CD14-positive monocyte (primary cell): ENCODE results near the gene EOGT. TPM values are rescaled to one million over a fixed set of nuclear protein-coding genes. Genes with fewer than 3 reads are reported as not detected.

Experiments
- DNase-seq, 3 donors: peaks; one replicate each; pipeline ENCODE4 v3.0.0-alpha.2; 2011 to 2022
- H2AFZ ChIP-seq: 2 replicates; pipeline ENCODE4 v1.6.0; 2012; ENCODE audit warnings: mild to moderate bottlenecking, low read depth, low read length, inconsistent platforms; ENCODE audit not compliant: insufficient read depth, poor library complexity, severe bottlenecking
- H3K27ac ChIP-seq, 2 donors: 1 replicate in 1 of 2; 2 replicates in 1 of 2; pipeline ENCODE4 v1.5.1; 2012 to 2013; ENCODE audit warnings: low read length in 2 of 2, control low read depth in 1 of 2, inconsistent platforms in 1 of 2, low read depth in 1 of 2, mild to moderate bottlenecking in 1 of 2
- H3K27me3 ChIP-seq, 2 donors: one replicate each; pipeline versions ENCODE4 v1.6.0 to v1.6.1; 2011 to 2013; ENCODE audit warnings: low read length in 2 of 2; ENCODE audit not compliant: control insufficient read depth in 2 of 2, insufficient read depth in 2 of 2
- H3K36me3 ChIP-seq, 2 donors: replicated peaks in 1 of 2; 1 replicate in 1 of 2; 2 replicates in 1 of 2; pipeline versions ENCODE4 v1.5.1 to v1.6.1; 2012 to 2013; ENCODE audit warnings: low read length in 2 of 2, control low read depth in 1 of 2, inconsistent platforms in 1 of 2, mild to moderate bottlenecking in 1 of 2; ENCODE audit not compliant: insufficient read depth in 2 of 2, control insufficient read depth in 1 of 2
- H3K4me1 ChIP-seq, 2 donors: 1 replicate in 1 of 2; 2 replicates in 1 of 2; pipeline versions ENCODE4 v1.5.1 to v1.6.1; 2012 to 2013; ENCODE audit warnings: low read length in 2 of 2, control low read depth in 1 of 2, inconsistent platforms in 1 of 2, mild to moderate bottlenecking in 1 of 2, moderate library complexity in 1 of 2; ENCODE audit not compliant: insufficient read depth in 2 of 2, control insufficient read depth in 1 of 2
- H3K4me2 ChIP-seq: replicated peaks from 2 replicates; pipeline ENCODE3; 2012; ENCODE audit warnings: low read length, moderate library complexity, mild to moderate bottlenecking; ENCODE audit not compliant: poor library complexity, severe bottlenecking; ENCODE audit errors: extremely low read depth
- H3K4me3 ChIP-seq, 3 experiments: fragments of 200-600 bp in 1 of 3; sonication (generic) in 1 of 3; replicated peaks in 1 of 3; 1 replicate in 2 of 3; 2 replicates in 1 of 3; pipeline ENCODE4 v1.5.1; 2011 to 2013; ENCODE audit warnings: low read length in 3 of 3, mild to moderate bottlenecking in 3 of 3, control low read depth in 2 of 3, low read depth in 2 of 3, inconsistent platforms in 1 of 3, moderate library complexity in 1 of 3
- H3K79me2 ChIP-seq: 2 replicates; pipeline ENCODE4 v1.6.0; 2012; ENCODE audit warnings: mild to moderate bottlenecking, control low read depth, inconsistent platforms, low read length, moderate library complexity; ENCODE audit not compliant: insufficient read depth
- H3K9ac ChIP-seq: 2 replicates; pipeline ENCODE4 v1.6.0; 2017; ENCODE audit warnings: low read length, mild to moderate bottlenecking; ENCODE audit not compliant: insufficient read depth, poor library complexity, severe bottlenecking
- H3K9me3 ChIP-seq, 2 donors: replicated peaks in 1 of 2; 1 replicate in 1 of 2; 2 replicates in 1 of 2; pipeline versions ENCODE4 v1.5.1 to v1.6.1; 2012 to 2013; ENCODE audit warnings: low read length in 2 of 2, control low read depth in 1 of 2; ENCODE audit not compliant: control insufficient read depth in 1 of 2, insufficient read depth in 1 of 2
- H4K20me1 ChIP-seq: 2 replicates; pipeline ENCODE4 v1.6.0; 2012; ENCODE audit warnings: mild to moderate bottlenecking, low read length, control low read depth, moderate library complexity; ENCODE audit not compliant: insufficient read depth
- H3K27ac Mint-ChIP-seq, 7 donors: one replicate each; pipeline ENCODE4 v1.8.0; 2020; ENCODE audit warnings: mild to moderate bottlenecking in 7 of 7, mixed read lengths in 7 of 7, moderate library complexity in 6 of 7, inconsistent platforms in 2 of 7
- H3K27me3 Mint-ChIP-seq, 3 donors: one replicate each; pipeline ENCODE4 v1.8.0; 2021 to 2022; ENCODE audit warnings: low read depth in 3 of 3, mild to moderate bottlenecking in 3 of 3, mixed read lengths in 3 of 3, moderate library complexity in 3 of 3, inconsistent platforms in 1 of 3
- H3K36me3 Mint-ChIP-seq, 2 donors: one replicate each; pipeline ENCODE4 v1.8.0; 2020; ENCODE audit warnings: mixed read lengths in 2 of 2, inconsistent platforms in 1 of 2, mild to moderate bottlenecking in 1 of 2
- H3K4me1 Mint-ChIP-seq: one replicate; pipeline ENCODE4 v1.8.0; 2020; ENCODE audit warnings: mild to moderate bottlenecking, mixed read lengths
- H3K4me3 Mint-ChIP-seq, 2 donors: one replicate each; pipeline ENCODE4 v1.8.0; 2020; ENCODE audit warnings: mild to moderate bottlenecking in 2 of 2, mixed read lengths in 2 of 2, moderate library complexity in 1 of 2
- H3K9me3 Mint-ChIP-seq, 7 donors: one replicate each; pipeline ENCODE4 v1.8.0; 2020 to 2022; ENCODE audit warnings: mixed read lengths in 7 of 7, mild to moderate bottlenecking in 6 of 7, moderate library complexity in 6 of 7, inconsistent platforms in 2 of 7
- WGBS: methylation state at CpG from one replicate; pipeline ENCODE4 v1.1.5; 2013; ENCODE audit warnings: missing lambda C conversion rate; ENCODE audit not compliant: insufficient coverage; 5-methylcytosine and 5-hydroxymethylcytosine counted together
- intact Hi-C, 2 donors: fragments of 100-400 bp; cut with micrococcal nuclease; formaldehyde crosslinking; loops; one replicate each; pipeline versions ENCODE4 v1.15.0 to v1.15.1; 2023
- polyA plus RNA-seq, 3 donors: library from polyadenylated mRNA; depleted of rRNA in 1 of 3; unstranded in 2 of 3; stranded (reverse) in 1 of 3; fragments of 300-500 nt in 2 of 3; fragments of >200 nt in 1 of 3; fragmentation: Illumina TruSeq in 2 of 3; gene quantifications; 1 replicate in 2 of 3; 2 replicates in 1 of 3; pipeline ENCODE4 v1.2.3, GENCODE V29; 2012 to 2021
- small RNA-seq: library from RNA; depleted of rRNA; stranded (forward); fragments of <200 nt; gene quantifications from one replicate; pipeline ENCODE3, GENCODE V24; 2012; ENCODE audit warnings: low read depth; ENCODE audit not compliant: insufficient read length
- TF ChIP-seq, protein P1 (sequence below): fragments of 200-600 bp; IDR thresholded peaks from one replicate; pipeline ENCODE4 v1.8.0; 2022; ENCODE audit warnings: antibody characterized with exemption, mild to moderate bottlenecking

The EOGT gene
- polyA plus RNA-seq, 3 donors: 3.7 to 8.1 (median 5.0) TPM

- no peaks in the 10 kb centered on the region for H4K20me1 ChIP-seq
- no peaks in the 10 kb centered on the region for H3K4me1 Mint-ChIP-seq
- no peak for DNase-seq
- H3K36me3 Mint-ChIP-seq: no peaks in the 10 kb centered on the region
- H3K36me3 ChIP-seq: no peaks in the 10 kb centered on the region
- 85% methylated on average over 2 of the region's 6 CpGs for WGBS
- H3K9me3 Mint-ChIP-seq: peaks cover 0 to 12% (median 0%) of the 10 kb centered on the region in 7 donors
- H3K27ac ChIP-seq: no peak overlapping the region
- H3K27me3 ChIP-seq: peaks cover 46 to 72% of the 10 kb centered on the region in 2 donors
- H3K9me3 ChIP-seq: peaks cover 0 to 7% of the 10 kb centered on the region in 2 donors
- H3K4me3 Mint-ChIP-seq: peak overlapping the region in 1 of 2 donors; percentile 24
- H3K4me1 ChIP-seq: no peaks in the 10 kb centered on the region
- intact Hi-C loops: no loop called here
- H2AFZ ChIP-seq: no peak overlapping the region
- H3K79me2 ChIP-seq: no peaks in the 10 kb centered on the region
- TF ChIP-seq, protein P1, sequence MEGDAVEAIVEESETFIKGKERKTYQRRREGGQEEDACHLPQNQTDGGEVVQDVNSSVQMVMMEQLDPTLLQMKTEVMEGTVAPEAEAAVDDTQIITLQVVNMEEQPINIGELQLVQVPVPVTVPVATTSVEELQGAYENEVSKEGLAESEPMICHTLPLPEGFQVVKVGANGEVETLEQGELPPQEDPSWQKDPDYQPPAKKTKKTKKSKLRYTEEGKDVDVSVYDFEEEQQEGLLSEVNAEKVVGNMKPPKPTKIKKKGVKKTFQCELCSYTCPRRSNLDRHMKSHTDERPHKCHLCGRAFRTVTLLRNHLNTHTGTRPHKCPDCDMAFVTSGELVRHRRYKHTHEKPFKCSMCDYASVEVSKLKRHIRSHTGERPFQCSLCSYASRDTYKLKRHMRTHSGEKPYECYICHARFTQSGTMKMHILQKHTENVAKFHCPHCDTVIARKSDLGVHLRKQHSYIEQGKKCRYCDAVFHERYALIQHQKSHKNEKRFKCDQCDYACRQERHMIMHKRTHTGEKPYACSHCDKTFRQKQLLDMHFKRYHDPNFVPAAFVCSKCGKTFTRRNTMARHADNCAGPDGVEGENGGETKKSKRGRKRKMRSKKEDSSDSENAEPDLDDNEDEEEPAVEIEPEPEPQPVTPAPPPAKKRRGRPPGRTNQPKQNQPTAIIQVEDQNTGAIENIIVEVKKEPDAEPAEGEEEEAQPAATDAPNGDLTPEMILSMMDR: no peak
- H3K4me3 ChIP-seq: no peak overlapping the region
- no peak overlapping the region for H3K27ac Mint-ChIP-seq
- H3K27me3 Mint-ChIP-seq: peaks cover 51 to 67% (median 55%) of the 10 kb centered on the region in 3 donors
- H3K9ac ChIP-seq: no peak overlapping the region
- no peak overlapping the region for H3K4me2 ChIP-seq
Measured at GRCh38 chr3:68935778-68936177, 77.7 kb downstream of the EOGT start.

- Histone ChIP-seq H3K4me3 (no peak overlapping the region), H3K36me3 (no peaks in the 10 kb centered on the region), H3K4me2 (no peak overlapping the region), H3K79me2 (no peaks in the 10 kb centered on the region), H3K9ac (no peak overlapping the region), H4K20me1 (no peaks in the 10 kb centered on the region), H3K9me3 (peaks cover 0 to 8% of the 10 kb centered on the region in 2 donors), H2AFZ (no peak overlapping the region), H3K27ac (no peak overlapping the region), H3K4me1 (no peaks in the 10 kb centered on the region), H3K27me3 (peaks cover 57 to 80% of the 10 kb centered on the region in 2 donors)
- WGBS: 5% methylated on average over 37 of the region's 41 CpGs
- no peak for DNase-seq
- no peak overlapping the region for H3K27ac Mint-ChIP-seq
- intact Hi-C loops: no loop called here
- no peaks in the 10 kb centered on the region for H3K4me1 Mint-ChIP-seq
- peaks cover 55 to 72% (median 68%) of the 10 kb centered on the region in 3 donors for H3K27me3 Mint-ChIP-seq
- TF ChIP-seq, protein P1: no peak
- H3K4me3 Mint-ChIP-seq: peak overlapping the region in 1 of 2 donors; percentile 73
- H3K9me3 Mint-ChIP-seq: peaks cover 0 to 13% (median 0%) of the 10 kb centered on the region in 7 donors
- no peaks in the 10 kb centered on the region for H3K36me3 Mint-ChIP-seq
Measured at GRCh38 chr3:68931406-68932149, 81.9 kb downstream of the EOGT start.

Small RNA genes lying within 50 kb of the gene (small RNA-seq; reads per million reads assigned to genes)
- gene MIR3136: 0.71 reads per million

Other genes with a start within 250 kb of the EOGT start
- gene TAFA4, start 81.1 kb downstream of the EOGT start, polyA plus RNA-seq: not detected
- gene TMF1, start 38.6 kb upstream of the EOGT start, polyA plus RNA-seq: 10 to 100 TPM in 2 of 3 donors, 1 to 10 TPM in 1; 6.4 to 25.6 (median 23.1) TPM
- gene UBA3, start 66.7 kb upstream of the EOGT start, polyA plus RNA-seq: 10 to 100 TPM; 77.1 to 88.5 (median 81.7) TPM
- gene ARL6IP5, start 71.3 kb upstream of the EOGT start, polyA plus RNA-seq: 100 to 1,000 TPM in 2 of 3 donors, 10 to 100 TPM in 1; 69.3 to 458 (median 430) TPM
- not detected for gene LMOD3, start 108.9 kb upstream of the EOGT start, polyA plus RNA-seq